Stimulated activated CD4-positive, alpha-beta T cell treated with anti-CD3 and anti-CD28 coated beads, TNF-alpha, amount 100 ng/mL, for 24 hours (primary cell): ENCODE data around the gene SPDYE6.
A peak's percentile ranks its signal among the peaks of the same experiment; 100 is the strongest.
"Not testable (repeated sequence)": the region's sequence is repeated elsewhere in the genome, so short reads cannot be mapped to it uniquely, and the experiment has no call there.

Experiments used
- DNase-seq, 3 experiments: peaks; one replicate each; pipeline ENCODE4 v3.0.0-alpha.2; 2020; ENCODE audit warnings: low read depth in 3 of 3

Gene SPDYE6

GRCh38 chr7:102356344-102356743 lies at the start of gene SPDYE6:
TSS of gene SPDYE6 (minus strand) at chr7:102356444. CDS start at chr7:102356023, 421 bp downstream.
- not testable (repeated sequence) for DNase-seq

GRCh38 chr7:102404862-102405188 lies 48.6 kb upstream of the SPDYE6 start:
- DNase-seq = not testable (repeated sequence)

- no peak for DNase-seq
Measured at GRCh38 chr7:102404005-102404861, 48.0 kb upstream of the SPDYE6 start.

- no peak for DNase-seq
Measured at GRCh38 chr7:102403563-102403962, 47.3 kb upstream of the SPDYE6 start.

- no peak for DNase-seq
Measured at GRCh38 chr7:102400360-102400759, 44.1 kb upstream of the SPDYE6 start.

GRCh38 chr7:102398543-102398942 lies 42.3 kb upstream of the SPDYE6 start:
- no peak for DNase-seq

- DNase-seq = no peak
Measured at GRCh38 chr7:102396710-102397019, 40.4 kb upstream of the SPDYE6 start.

- peak; percentile 64 to 76 (median 72) for DNase-seq
Measured at GRCh38 chr7:102395873-102396709, 39.8 kb upstream of the SPDYE6 start, which contains the start of gene PRKRIP1. TSS of gene PRKRIP1 (plus strand) at chr7:102396363. CDS start at chr7:102396412, 49 bp downstream.

- DNase-seq = no peak
Measured at GRCh38 chr7:102395592-102395872, 39.3 kb upstream of the SPDYE6 start.

- DNase-seq = no peak
Measured at GRCh38 chr7:102393467-102393866, 37.2 kb upstream of the SPDYE6 start.

GRCh38 chr7:102392330-102392729 lies 36.1 kb upstream of the SPDYE6 start:
- DNase-seq = no peak

GRCh38 chr7:102390697-102391484 lies 34.6 kb upstream of the SPDYE6 start:
- DNase-seq = peak; percentile 40 to 63 (median 51)

GRCh38 chr7:102389810-102390209 lies 33.6 kb upstream of the SPDYE6 start:
- no peak for DNase-seq

GRCh38 chr7:102387064-102387463 lies 30.8 kb upstream of the SPDYE6 start:
- no peak for DNase-seq

- not testable (repeated sequence) for DNase-seq
Measured at GRCh38 chr7:102381696-102382425, 25.6 kb upstream of the SPDYE6 start.

GRCh38 chr7:102380837-102381236 lies 24.6 kb upstream of the SPDYE6 start:
- not testable (repeated sequence) for DNase-seq

GRCh38 chr7:102376964-102377466 lies 20.8 kb upstream of the SPDYE6 start:
- no peak for DNase-seq

- not testable (repeated sequence) for DNase-seq
Measured at GRCh38 chr7:102372796-102373195, 16.6 kb upstream of the SPDYE6 start.

GRCh38 chr7:102370038-102370437 lies 13.8 kb upstream of the SPDYE6 start:
- not testable (repeated sequence) for DNase-seq

- DNase-seq = not testable (repeated sequence)
Measured at GRCh38 chr7:102365390-102365789, 9.1 kb upstream of the SPDYE6 start.

GRCh38 chr7:102364394-102364886 lies 8.2 kb upstream of the SPDYE6 start:
- DNase-seq = not testable (repeated sequence)
